SK-N-MC (cell line): ENCODE results near the gene SNCA.

ENCODE experiments used
- EZH2 ChIP-seq: fragments of 200-600 bp; sonication (generic); IDR thresholded peaks from one replicate; pipeline ENCODE4 v1.6.1; 2017; ENCODE audit warnings: antibody characterized with exemption
- FOXP2 ChIP-seq: optimal IDR thresholded peaks from 2 replicates; pipeline ENCODE3; 2011; ENCODE audit warnings: mild to moderate bottlenecking, moderate library complexity; ENCODE audit not compliant: insufficient read depth; ENCODE audit errors: extremely low read length, control extremely low read depth
- POLR2AphosphoS5 ChIP-seq: IDR thresholded peaks from 2 replicates; pipeline ENCODE4 v1.6.1; 2012; ENCODE audit warnings: mild to moderate bottlenecking, low read depth, low read length, borderline replicate concordance

DNA sequence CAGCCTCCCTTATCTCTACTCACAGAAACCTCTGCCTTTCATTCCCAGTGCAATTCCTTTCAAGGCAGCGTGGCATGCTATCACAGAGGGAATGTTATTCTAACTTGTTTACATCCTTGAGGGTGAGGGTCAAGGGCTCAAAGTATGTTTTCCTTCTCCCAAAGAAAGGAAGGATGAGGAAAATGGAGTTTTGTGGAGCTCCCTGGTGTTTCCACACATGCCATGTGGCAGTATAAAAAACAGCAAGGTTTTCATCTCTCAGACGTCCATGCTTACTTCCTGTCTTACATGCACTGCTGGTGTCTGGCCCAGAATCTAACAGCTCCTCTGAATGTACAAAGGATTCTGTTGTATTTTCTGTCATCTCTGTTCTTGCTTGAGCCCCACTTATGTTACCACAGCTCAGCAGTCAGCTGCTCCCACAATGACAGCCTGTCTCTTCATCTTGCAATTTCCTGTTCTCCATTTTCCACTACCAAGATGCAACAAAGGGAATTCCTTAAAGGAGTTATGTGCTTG, 128.0 kb downstream of the SNCA start:
- TF ChIP-seq POLR2AphosphoS5 (no peak), EZH2 (no peak), FOXP2 (no peak)
